Duodenal mucosa (tissue), 2 donors: ENCODE results near the gene LRFN4.

Experiments used
- H3K27ac ChIP-seq: one replicate; pipeline ENCODE4 v1.7.0; 2013; ENCODE audit warnings: low read depth, low read length
- H3K27me3 ChIP-seq, 2 donors: one replicate each; pipeline ENCODE4 v1.7.0; 2013; ENCODE audit warnings: low read length in 2 of 2, control low read depth in 1 of 2; ENCODE audit not compliant: insufficient read depth in 2 of 2, control insufficient read depth in 1 of 2
- H3K36me3 ChIP-seq, 2 donors: one replicate each; pipeline ENCODE4 v1.7.0; 2013; ENCODE audit warnings: low read length in 2 of 2, control low read depth in 1 of 2; ENCODE audit not compliant: insufficient read depth in 2 of 2, control insufficient read depth in 1 of 2
- H3K4me1 ChIP-seq, 2 donors: one replicate each; pipeline ENCODE4 v1.7.0; 2013; ENCODE audit warnings: low read length in 2 of 2, control low read depth in 1 of 2; ENCODE audit not compliant: insufficient read depth in 2 of 2, control insufficient read depth in 1 of 2
- H3K4me3 ChIP-seq, 2 donors: one replicate each; pipeline ENCODE4 v1.7.0; 2013; ENCODE audit warnings: low read length in 2 of 2, low read depth in 1 of 2
- H3K9ac ChIP-seq, 2 donors: one replicate each; pipeline ENCODE4 v1.7.0; 2013; ENCODE audit warnings: low read length in 2 of 2, low read depth in 1 of 2
- H3K9me3 ChIP-seq, 2 donors: one replicate each; pipeline ENCODE4 v1.7.0; 2013; ENCODE audit warnings: low read length in 2 of 2, control low read depth in 1 of 2; ENCODE audit not compliant: control insufficient read depth in 1 of 2

LRFN4 gene

GRCh38 chr11:66864172-66864901 lies 7.5 kb downstream of the LRFN4 start:
- Histone ChIP-seq H3K27ac (no peak overlapping the region), H3K4me3 (no peak overlapping the region), H3K27me3 (no peaks in the 10 kb centered on the region), H3K9ac (peak overlapping the region in 1 of 2 donors; percentile 25), H3K36me3 (no peaks in the 10 kb centered on the region), H3K9me3 (no peaks in the 10 kb centered on the region), H3K4me1 (peaks cover 19 to 22% of the 10 kb centered on the region in 2 donors)

- Histone ChIP-seq H3K4me1 (peaks cover 19 to 22% of the 10 kb centered on the region in 2 donors), H3K36me3 (no peaks in the 10 kb centered on the region), H3K27me3 (no peaks in the 10 kb centered on the region), H3K9me3 (no peaks in the 10 kb centered on the region), H3K9ac (no peak overlapping the region), H3K4me3 (no peak overlapping the region), H3K27ac (no peak overlapping the region)
Measured at GRCh38 chr11:66864924-66865697, 8.2 kb downstream of the LRFN4 start.

- Histone ChIP-seq H3K27me3 (no peaks in the 10 kb centered on the region), H3K27ac (no peak overlapping the region), H3K9ac (no peak overlapping the region), H3K4me3 (no peak overlapping the region), H3K9me3 (no peaks in the 10 kb centered on the region), H3K36me3 (no peaks in the 10 kb centered on the region), H3K4me1 (peaks cover 19 to 22% of the 10 kb centered on the region in 2 donors)
Measured at GRCh38 chr11:66866007-66866406, 9.1 kb downstream of the LRFN4 start.

DNA sequence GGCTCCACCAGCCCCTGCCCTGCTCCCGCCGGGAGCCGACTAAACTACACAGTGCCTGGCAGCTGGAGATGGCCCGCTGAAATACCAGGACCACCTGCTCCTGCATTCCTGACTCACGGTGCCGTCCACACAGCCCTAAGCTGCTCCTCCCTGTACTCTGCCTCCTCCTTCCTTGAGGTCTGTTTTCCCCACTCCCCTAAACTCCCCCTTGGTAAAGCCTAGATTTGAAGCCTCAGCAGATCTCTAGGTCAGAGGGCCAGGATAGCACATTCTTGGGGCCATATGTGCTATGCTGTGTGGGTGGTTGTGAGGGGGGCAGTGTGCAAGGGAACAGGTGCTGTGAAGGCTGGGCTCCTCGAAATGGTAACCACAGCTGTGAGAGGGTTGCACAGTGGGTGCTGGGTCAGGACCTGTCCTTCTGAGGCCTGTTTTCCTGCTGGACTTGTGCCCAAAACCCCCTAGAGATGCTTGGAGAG lies 9.7 kb downstream of the LRFN4 start:
- Histone ChIP-seq H3K9ac (no peak overlapping the region), H3K4me1 (peaks cover 19 to 22% of the 10 kb centered on the region in 2 donors), H3K9me3 (no peaks in the 10 kb centered on the region), H3K27ac (no peak overlapping the region), H3K4me3 (no peak overlapping the region), H3K27me3 (no peaks in the 10 kb centered on the region), H3K36me3 (no peaks in the 10 kb centered on the region)

GRCh38 chr11:66867425-66868040 lies 10.7 kb downstream of the LRFN4 start:
- Histone ChIP-seq H3K36me3 (no peaks in the 10 kb centered on the region), H3K4me3 (no peak overlapping the region), H3K27me3 (no peaks in the 10 kb centered on the region), H3K9me3 (no peaks in the 10 kb centered on the region), H3K9ac (no peak overlapping the region), H3K27ac (no peak overlapping the region), H3K4me1 (peaks cover 19 to 22% of the 10 kb centered on the region in 2 donors)

DNA sequence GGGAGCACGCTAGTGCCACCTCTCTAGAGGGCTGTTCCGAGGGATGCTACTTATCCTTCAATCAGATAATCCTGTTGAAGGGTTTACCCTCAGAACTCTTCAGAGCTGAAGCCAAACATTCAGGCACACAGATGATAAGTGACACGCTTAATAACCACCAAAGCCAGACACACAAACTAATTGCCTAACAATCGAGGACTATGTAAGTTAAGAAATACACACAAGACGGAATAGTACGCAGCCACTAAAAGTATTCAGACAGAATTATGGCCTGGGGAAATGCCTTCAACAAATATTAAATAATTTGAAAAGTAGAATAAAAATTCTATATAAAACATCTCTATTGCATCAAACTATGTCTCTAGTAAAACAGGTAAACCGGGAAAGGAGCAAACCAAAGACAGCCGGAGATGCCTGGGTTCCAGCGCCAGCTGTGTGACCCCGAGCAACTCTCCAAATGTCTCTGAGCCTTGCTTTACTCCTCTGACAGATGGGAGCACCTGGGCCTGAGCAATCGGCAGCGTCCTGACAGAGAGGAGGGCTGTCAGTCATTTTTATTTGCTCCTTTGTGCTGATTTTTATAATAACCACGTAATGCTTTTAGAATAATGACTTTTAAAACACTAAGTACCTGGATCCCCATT lies 11.3 kb downstream of the LRFN4 start:
- Histone ChIP-seq H3K9me3 (no peaks in the 10 kb centered on the region), H3K9ac (no peak overlapping the region), H3K27me3 (no peaks in the 10 kb centered on the region), H3K4me3 (peak overlapping the region in 1 of 2 donors; percentile 23), H3K27ac (no peak overlapping the region), H3K36me3 (no peaks in the 10 kb centered on the region), H3K4me1 (peaks cover 19 to 22% of the 10 kb centered on the region in 2 donors)

GRCh38 chr11:66868726-66869566 lies 12.1 kb downstream of the LRFN4 start:
- peaks cover 14 to 21% of the 10 kb centered on the region in 2 donors for H3K4me1 ChIP-seq
- H3K36me3 ChIP-seq: no peaks in the 10 kb centered on the region
- no peaks in the 10 kb centered on the region for H3K27me3 ChIP-seq
- no peak overlapping the region for H3K9ac ChIP-seq
- peak overlapping the region in 1 of 2 donors; percentile 23 for H3K4me3 ChIP-seq
- no peaks in the 10 kb centered on the region for H3K9me3 ChIP-seq
- H3K27ac ChIP-seq: no peak overlapping the region

DNA sequence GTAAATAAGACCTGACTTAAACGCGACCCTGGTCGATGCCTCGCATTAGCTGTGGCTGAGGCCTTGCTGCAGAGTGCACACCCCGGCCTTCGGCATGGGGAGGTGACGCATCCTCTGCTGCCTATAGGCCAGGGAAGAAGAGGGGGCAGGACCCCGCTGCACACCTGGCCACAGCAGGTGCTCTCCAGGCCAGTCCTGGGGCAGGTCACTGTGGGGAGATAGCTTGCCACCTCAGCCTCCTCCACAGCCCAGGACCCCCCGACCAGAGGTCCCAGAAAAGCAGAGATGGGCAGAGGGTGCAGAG lies 12.7 kb downstream of the LRFN4 start:
- Histone ChIP-seq H3K9ac (no peak overlapping the region), H3K27ac (no peak overlapping the region), H3K36me3 (no peaks in the 10 kb centered on the region), H3K4me1 (peaks cover 9 to 15% of the 10 kb centered on the region in 2 donors), H3K27me3 (no peaks in the 10 kb centered on the region), H3K9me3 (no peaks in the 10 kb centered on the region), H3K4me3 (no peak overlapping the region)

- Histone ChIP-seq H3K27ac (no peak overlapping the region), H3K9ac (no peak overlapping the region), H3K9me3 (no peaks in the 10 kb centered on the region), H3K4me1 (peaks cover 3 to 9% of the 10 kb centered on the region in 2 donors), H3K27me3 (no peaks in the 10 kb centered on the region), H3K36me3 (no peaks in the 10 kb centered on the region), H3K4me3 (no peak overlapping the region)
Measured at GRCh38 chr11:66870131-66870530, 13.3 kb downstream of the LRFN4 start.
